GM19467 (cell line): Measurements from ENCODE around the gene MRPS6.

Experiments used
- ATAC-seq: cut with Tn5 transposase; IDR thresholded peaks from one replicate; pipeline ENCODE4 v1.9.1; 2021; ENCODE audit warnings: mild to moderate bottlenecking, moderate library complexity; ENCODE audit not compliant: unreplicated experiment

The MRPS6 gene

DNA sequence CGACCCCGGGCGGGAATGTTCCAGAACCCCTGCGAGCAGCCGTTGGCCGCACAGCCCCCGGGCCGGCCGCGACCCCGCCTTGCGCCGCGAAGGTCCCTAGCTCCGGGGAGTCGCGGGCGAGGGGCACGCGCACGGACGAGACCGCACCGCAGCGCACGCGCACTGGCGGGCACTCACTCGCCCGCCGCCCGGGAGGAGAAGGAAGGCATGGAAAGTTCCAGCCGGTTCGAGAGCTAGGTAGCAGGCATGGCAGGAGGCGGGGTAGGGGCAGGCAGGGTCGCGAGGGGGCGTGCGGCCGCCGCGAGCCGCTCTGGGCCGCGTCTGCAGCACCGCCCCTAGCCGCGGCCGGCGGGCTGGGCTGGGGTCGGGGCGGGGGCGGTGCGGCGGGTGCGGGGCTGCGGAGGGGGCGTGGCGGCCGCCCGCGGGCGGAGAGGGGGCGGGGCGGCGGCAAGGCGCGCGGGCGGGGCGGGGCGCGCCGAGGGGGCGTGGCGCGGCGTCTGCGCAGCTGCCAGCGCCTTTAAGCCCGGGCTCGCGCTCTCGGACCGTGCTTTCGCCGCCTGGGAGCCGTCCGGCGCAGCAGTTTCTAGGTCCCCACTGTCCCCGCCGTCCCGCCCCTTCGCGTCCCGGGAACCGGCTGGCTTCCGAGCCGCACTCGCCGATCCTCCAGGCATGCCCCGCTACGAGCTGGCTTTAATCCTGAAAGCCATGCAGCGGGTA is at the start of gene MRPS6, which contains the start of gene SLC5A3:
Gene MRPS6, plus strand, starts transcription at position 547 of the 717 bp plus-strand sequence. Its CDS starts 123 bp downstream, at position 670.
Gene SLC5A3, plus strand, starts transcription at position 547 of the 717 bp plus-strand sequence. CDS start 21,621 bp downstream, outside the sequence.
- ATAC-seq: peak; percentile 72

DNA sequence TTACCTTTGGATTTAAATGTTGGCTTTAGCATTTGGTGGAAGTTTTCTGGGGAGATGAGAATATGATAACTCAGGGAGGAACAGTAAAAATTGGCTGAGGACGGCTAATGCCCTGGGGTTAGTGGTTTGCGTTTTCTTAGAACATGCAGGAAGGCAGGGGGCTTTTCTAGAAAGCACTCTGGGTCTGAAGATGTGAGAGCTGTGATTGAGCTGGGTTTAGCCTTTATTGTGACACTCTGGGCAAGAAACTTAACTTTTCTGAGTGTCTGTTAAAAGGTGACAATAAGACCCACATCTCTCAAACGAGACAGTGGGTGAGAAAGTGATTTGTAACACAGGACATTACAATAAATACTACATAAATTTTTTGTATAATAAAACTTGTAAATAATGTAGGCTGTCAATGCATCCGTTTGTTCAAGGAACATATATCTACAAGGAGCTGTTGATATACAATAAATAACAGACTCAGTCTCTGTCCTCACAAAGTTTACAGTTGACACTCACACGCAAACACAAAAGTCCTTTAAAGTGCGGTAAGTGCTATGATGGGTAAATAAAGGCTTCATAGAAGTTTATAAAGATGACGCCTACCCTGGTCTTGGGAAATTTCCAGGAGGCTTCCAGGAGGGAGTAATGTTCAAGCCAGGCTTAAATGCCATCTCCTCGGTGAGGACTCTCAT is 49.5 kb upstream of the MRPS6 start:
- ATAC-seq: no peak

DNA sequence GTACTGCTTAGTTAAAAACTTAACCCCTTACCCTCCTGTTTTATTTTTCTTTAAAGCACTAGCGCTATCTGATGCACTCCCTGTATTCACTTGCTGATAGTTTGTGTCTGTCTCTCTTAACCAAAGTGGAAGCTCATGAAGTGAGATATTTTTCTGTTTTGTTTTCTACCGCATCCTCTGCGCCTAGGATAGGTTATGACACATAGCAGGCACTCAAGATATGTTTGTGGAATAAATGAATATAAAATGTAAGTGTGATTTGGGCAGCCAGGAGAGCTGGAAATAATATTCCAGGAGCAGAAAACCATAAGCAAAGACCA is 49.0 kb upstream of the MRPS6 start:
- ATAC-seq: no peak

DNA sequence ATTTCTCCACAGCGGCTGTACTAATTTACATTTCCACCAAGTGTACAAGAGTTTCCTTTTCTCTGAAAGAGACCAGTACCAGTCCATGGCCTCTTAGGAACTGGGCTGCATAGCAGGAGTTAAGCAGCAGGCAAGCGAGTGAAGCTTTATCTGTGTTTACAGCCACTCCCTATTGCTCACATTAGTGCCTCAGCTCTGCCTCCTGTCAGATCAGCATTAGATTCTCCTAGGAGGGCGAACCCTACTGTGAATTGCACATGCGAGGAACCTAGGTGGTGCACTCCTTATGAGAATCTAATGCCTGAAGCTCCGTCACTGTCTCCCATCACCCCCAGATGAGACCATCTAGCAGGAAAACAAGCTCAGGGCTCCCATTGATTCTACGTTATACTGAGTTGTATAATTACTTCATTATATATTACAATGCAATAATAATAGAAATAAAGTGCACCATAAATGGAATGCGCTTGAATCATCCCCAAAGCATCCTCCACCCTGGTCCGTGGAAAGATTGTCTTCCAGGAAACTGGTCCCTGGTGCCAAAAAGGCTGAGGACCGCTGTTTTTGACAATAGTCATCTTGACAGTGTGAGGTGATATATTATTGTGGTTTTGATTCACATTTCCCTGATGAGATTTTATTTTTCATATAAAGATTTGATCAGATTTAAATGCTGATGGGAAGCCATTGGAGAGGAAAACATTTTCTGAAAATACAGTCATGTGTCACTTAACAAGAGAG is 45.5 kb upstream of the MRPS6 start:
- no peak for ATAC-seq

DNA sequence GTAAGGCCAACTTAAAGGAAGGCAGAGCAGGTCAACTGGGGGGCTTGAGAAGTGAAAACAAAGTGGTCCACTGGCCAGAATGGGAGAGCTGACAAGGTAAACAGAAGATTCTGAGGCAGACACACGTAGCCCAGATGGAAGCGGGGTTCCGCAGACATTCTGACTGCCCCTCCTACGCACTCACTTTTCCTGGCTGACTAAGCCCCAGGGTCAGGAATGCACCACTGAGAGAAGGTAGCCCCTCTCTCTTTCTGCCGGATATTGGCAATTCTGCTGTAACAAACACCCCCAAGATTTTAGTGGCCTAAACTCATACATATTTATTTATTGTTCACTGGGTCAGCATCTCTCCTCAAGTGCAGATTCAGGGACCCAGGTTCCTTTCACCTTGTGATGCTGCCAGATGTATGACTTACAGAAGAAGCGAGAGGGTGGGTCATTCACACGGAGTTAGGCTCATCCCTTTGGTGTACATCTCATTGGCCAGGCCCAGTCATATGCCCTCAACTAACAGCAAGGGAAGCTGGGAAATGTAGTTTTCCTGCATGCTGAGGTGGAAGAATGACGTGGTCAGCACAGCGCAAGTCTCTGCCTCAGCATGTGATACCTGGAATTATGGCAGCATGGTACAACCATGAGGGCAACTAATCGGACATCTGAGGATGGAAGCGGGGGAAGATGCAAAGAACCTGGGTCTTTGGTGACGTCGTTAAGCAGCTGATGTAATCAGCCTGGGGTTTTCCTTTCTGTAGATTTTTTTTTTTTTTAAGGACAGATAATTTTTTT is 43.4 kb upstream of the MRPS6 start:
- peak; percentile 89 for ATAC-seq

DNA sequence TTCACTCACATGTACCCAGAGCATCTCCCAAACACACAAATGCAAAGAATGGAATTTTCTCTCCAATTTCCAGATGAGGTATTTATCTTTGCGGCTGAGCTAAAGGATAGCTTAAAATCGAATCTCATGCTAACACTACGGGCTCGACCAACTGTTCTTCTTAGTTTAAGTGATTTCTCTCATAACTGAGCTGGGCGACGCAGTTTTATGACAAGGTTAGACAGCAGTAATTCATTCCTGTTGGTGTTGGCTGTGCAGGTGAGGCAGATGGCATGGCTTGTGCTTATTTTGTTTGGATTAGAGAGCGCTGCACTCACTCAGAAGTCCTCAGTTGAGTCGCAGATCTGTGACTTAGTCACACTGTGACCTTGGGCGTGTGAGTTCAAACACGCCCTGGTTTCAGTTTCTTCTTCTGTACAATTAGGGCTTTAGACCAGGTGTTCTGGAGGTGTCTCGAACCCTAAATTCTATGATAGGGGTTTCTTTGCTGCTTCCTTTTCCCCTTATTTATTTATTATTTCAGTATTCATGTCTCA is 41.5 kb upstream of the MRPS6 start:
- ATAC-seq: no peak

DNA sequence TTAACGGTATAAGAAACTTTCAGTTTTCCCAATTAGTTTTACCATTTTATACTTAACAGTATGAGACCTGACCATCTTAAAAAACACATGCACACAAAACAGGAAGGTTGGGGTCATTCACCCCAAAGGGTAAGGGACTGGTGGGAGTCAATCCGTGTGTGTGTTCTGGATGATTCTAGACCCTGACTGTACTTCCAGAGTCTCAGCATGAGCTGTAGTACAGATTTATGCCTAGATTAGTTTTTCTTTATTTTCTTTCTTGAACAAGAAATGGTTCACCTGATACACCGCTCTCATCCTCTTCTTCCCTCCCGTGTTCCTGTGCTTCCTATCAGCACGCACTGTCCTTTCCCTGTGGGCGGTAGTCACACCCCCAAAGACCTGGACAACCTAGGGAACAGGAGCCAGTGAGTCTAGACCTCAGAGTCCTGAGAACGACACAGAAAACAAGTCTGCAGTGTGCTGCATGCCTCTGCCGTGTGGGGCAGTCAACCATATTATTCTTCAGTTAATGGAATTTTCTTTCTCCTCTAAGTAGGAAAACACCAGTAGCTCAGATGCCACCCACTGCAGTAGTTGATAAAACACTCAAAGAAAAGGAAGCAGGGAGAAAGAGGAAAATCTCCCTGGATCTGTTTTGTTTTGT is 38.9 kb upstream of the MRPS6 start:
- ATAC-seq: no peak

DNA sequence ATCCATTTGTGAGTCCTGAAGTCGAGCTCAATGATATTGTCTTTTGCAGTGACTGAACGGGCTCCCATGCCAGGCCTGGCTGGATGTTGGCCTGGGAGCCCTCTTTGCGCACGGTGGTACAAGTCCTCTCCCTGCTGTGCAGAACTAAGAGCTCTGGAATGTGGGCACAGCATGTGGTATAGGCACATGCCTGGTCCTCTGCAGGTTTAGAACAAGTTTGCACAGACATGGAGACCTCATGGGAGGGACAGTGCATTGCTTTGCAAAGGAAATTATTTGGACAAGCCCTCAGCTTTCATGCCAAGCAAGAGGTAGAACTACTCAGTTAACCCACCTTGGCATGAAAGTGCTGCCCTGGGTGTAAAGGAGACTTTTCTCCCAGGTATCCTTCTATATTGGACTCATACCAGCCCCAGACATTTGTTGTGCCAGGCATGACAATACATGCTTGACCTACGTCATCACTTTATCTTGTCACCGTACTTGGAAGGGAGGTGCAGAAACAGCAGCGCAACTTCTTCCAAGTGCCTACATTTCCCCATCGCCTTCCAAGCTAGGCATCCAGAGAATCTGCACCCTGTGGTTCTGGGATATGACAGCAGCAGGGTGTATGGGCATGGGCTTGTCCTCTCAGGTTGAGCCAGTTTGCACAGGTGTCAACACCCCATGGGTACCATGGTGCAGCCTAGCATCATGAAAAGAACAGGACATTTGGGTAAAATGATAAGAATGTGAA is 37.6 kb upstream of the MRPS6 start:
- ATAC-seq: no peak

DNA sequence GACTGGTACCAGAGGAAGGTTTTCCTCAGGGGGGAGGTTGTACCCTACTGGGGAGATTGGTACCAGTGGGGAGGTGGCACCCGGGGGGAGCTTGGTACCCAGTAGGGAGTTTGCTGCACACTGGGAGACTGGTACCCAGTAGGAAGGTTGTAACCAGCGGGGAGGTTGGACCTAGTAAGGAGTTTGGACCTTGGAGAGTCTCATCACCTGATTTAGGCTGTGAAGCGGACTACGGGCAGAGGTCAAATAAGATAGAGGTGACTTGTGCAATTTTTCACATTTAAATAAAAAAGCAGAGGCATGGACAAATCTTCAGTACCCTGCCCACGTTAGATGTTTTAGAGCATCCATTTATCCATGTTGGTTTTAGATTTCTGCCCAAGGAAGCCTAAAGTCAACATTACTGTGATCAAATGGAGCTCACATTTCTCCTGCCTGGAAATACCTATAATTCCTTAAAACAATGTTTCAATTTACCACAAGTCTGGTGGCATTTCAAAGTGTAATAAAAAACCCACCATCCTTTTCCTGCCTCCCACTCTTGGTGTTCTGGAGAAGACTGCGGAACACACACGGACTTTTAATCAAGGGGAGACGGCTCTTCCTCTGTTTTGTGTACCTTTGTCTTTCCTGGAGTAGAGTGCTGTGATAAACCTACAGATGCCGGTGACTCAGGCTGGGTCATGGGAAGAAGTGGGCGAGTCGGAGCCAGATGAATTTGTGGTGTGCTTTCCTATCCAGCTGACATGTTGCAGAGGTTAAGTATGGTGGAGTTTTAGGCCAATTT is 36.2 kb upstream of the MRPS6 start:
- no peak for ATAC-seq

DNA sequence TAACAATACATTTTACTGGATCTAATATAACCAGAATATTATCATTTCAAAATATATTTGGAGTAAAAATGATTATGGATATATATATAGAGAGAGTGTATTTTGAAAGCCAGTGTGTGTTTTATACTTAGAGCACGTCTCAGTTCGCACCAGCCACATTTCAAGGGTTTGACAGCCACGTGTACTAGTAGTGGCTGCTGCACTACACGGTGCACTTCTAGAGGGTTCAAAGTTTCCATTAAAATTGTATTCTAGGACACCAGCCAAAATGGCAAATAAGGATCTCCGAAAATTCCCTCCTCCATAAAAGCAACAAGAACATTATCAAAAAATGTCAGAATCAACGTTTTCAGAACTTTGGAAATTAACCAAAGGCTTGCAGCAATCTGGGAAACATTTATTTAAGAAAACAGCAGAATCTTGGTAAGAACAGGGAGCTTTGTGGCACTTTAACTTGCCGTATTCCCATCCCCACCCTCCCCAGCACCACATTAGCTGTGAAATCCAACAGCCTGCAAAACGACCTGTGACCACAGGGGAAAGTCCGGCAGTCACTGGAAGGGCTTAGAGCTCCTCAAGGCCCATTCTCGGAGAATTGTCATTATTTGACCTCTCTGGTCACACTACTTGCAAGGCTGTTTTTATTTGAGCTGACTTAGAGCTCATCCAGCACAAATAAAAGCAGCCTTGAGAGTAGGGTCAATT is 33.5 kb upstream of the MRPS6 start:
- ATAC-seq: no peak

DNA sequence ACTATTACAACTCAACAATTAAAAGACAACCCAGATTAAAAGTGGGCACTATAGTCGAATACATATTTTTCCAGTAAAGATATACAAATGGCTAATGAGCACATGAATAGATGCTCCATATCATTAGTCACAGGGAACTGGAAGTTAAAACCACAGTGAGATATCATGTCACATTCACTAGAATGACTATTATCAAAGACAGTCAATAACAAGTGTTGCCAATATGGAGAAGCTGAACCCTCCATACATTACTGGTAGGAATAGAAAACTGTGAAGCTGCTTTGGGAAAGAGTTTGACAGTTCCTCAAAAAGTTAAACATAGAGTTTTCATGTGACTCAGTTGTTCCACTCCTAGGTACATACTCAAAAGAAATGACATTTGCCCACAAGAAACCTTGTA is 30.6 kb upstream of the MRPS6 start:
- no peak for ATAC-seq

DNA sequence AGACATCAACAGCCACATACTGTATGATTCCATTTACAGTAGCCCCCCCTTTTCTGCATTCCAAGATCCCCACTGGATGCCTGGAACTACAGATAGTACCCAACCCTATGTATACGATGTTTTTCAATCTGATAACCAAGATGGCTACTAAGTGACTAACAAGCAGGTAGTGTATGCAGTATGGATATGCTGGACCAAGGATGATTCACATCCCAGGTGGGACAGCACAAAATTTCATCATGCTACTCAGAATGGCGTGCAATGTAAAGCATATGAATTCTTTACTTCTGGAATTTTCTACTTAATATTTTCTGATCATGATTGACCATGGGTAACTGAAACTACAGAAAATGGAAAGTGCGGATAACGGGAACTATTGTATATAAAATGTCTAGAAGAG is 30.0 kb upstream of the MRPS6 start:
- ATAC-seq: no peak

DNA sequence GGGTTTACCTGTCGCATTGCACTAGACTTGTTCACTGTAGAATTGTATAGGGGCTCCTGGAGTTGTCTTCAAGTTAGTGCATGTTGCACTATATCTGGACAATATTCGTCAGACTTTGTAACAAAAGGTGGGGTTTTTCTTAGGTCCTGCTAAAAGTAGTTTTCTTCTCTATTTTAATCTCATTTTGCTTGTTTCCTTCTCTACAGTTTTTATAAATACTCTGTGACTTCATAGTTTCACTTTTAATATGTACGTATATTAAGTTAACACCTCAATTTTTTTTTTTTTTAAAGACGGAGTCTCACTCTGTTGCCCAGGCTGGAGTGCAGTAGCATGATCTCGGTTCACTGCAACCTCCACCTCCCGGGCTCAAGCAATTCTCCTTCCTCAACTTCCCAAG is 26.5 kb upstream of the MRPS6 start:
- ATAC-seq: no peak

DNA sequence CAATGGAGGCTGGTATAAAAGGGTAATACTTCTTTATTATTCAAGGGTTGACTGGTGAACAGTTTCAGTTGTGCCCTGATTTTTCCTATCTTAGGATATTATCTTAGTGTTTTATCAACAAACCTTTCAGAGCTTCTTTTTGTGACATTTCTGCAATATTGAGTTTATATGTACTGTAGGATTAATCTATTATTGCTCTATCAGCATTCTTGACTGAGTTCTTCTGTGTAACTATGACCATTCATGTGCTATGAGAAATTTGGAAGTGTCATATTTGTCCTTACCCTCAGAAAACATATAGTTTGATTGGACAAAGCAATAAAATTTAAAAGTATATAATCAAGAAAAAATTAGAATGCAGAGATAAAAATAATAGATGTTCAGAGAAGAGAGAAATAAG is 25.5 kb upstream of the MRPS6 start:
- ATAC-seq: no peak

DNA sequence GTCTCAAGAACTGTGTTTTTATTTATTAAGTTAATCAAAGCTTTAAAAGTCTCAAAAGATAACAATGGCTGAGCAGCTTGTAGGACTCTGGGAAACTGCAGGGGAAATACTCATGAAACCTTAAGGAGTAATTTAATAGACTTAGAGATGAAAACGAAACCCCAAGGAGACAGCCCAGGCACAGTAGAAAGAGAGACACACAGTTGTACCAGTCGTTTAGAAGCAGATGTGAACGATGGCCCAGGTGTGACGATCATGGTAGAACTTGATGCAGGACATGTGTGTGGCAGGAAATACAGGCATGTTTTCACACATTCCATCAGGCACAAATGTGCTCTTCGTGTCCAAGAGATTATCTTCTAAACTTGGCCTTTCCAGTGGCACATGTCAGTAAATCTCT is 21.2 kb upstream of the MRPS6 start:
- no peak for ATAC-seq

DNA sequence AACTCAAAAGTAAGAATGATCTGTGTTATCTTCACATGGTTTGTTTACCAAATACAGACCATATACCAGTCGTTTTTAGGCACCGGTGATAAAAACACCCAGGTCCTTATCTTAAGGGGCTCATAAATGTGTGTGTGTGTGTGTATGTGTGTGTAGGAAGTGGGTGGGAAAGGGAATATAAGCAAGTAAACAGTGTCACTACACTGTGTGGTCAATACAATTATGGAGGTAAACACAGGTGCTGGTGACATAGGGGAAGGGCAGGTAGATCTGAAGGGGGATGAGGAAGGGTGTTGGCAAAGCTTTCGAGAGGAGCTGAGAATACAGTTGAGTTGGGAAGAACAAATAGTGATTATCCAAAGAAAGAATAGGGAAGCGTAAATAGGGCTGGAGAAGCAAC is 19.1 kb upstream of the MRPS6 start:
- ATAC-seq: no peak

DNA sequence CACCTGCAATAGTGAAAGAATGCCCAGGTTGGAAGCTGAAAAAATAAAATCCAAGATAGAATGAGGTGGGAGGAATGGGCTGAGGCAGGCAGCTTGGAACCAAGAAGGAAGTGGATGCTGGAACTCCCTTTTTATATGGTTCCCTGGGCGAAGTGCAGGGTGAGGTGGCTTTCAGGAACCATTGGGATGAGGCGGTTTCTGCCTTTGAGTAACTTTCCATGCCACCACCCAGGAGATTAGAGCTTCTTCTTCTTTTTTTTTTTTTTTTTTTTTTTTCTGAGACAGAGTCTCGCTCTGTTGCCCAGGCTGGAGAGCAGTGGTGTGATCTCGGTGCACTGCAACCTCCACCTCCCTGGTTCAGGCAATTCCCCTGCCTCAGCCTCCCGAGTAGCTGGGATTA is 17.8 kb upstream of the MRPS6 start:
- ATAC-seq: no peak

DNA sequence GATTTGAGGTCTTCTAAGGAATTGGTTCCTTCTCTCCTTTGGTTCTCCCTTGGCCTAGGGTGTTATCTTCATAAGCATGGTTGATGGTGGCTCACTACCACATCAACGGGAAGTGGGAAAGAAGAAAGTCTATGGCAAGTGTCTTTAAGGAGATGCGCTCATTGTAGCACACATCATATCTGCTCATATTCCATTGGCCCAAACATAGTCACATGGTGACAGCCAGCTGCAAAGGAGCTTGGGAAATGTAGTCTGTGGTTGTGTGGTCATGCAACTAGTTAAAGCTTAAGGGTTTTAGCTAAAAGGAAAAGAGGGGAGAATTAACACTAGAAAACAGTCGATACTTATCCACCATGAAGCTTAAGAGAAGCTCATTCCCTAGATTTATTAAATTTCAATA is 11.4 kb upstream of the MRPS6 start:
- ATAC-seq: no peak
